ENCODE data around the gene RNF217. TPM values are rescaled to one million over a fixed set of nuclear protein-coding genes. Genes with fewer than 3 reads are reported as not detected.

The RNF217 gene
- total and polyA plus RNA-seq, 2 of the 13 experiments (the other 11 are each of a cell fraction or from before 2014, with no cell fraction given): 2.2 to 2.4 TPM

- Histone ChIP-seq H3K79me2 (ENCODE audit: insufficient read depth, low read length) (no peaks in the 10 kb centered on the region), H3K4me1 (ENCODE audit: insufficient read depth, low read length) (no peaks in the 10 kb centered on the region), H4K20me1 (ENCODE audit: insufficient read depth, low read length) (no peaks in the 10 kb centered on the region), H3K36me3 (replicated peaks in 1 of 2; ENCODE audit: control insufficient read depth in 1 of 2, insufficient read depth in 2 of 2, low read length in 2 of 2) (no peaks in the 10 kb centered on the region), H2AFZ (ENCODE audit: low read length) (no peak overlapping the region), H3K4me3 (replicated peaks in 1 of 3; ENCODE audit: insufficient read depth in 1 of 3, low read depth in 2 of 3, low read length in 3 of 3) (no peak overlapping the region), H3K9ac (ENCODE audit: insufficient read depth, low read depth, low read length) (no peak overlapping the region), H3K27ac (ENCODE audit: extremely low read length, insufficient read depth, low read length) (no peak overlapping the region), H3K4me2 (ENCODE audit: low read depth, low read length) (no peak overlapping the region), H3K9me3 (ENCODE audit: low read length) (no peaks in the 10 kb centered on the region), H3K27me3 (ENCODE audit: control insufficient read depth in 1 of 2, insufficient read depth in 2 of 2, low read length in 2 of 2) (no peaks in the 10 kb centered on the region)
- WGBS (ENCODE audit: low lambda C conversion rate): 41% methylated on average over 5 of the region's 5 CpGs
- intact Hi-C loops (cut with micrococcal nuclease; ENCODE audit: unreplicated experiment): loop anchor here (10.0 kb wide), 1 partner anchor 124 kb away; the partner anchor contains the start of gene RNF217
- no TSS peak for BruUV-seq (replicated peaks)
- DNase-seq (ENCODE audit: low spot score) (no peak), FAIRE-seq (no peak), ATAC-seq (no peak)
- in situ Hi-C loops (cut with HindIII; ENCODE audit: extremely low pct_ligation_motif_present, low pct_unique_long_range_greater_than_20kb): no loop called here
- CTCF ChIA-PET (ENCODE audit: low intra/inter-chr PET ratio, low total read pairs): no interaction called here
- POLR2A ChIA-PET: no interaction called here
- no peak for TF ChIP-seq ZNF891 (CRISPR knock-in tag; IDR thresholded peaks at IDR 0.05)
- no peak for TF ChIP-seq ZNF574 (CRISPR knock-in tag; IDR thresholded peaks at IDR 0.05)
- TF ChIP-seq STAG1 (CRISPR knock-in tag; IDR thresholded peaks at IDR 0.05): no peak
- no peak for TF ChIP-seq ZNF30 (CRISPR knock-in tag; IDR thresholded peaks at IDR 0.05)
- TF ChIP-seq, protein P1, sequence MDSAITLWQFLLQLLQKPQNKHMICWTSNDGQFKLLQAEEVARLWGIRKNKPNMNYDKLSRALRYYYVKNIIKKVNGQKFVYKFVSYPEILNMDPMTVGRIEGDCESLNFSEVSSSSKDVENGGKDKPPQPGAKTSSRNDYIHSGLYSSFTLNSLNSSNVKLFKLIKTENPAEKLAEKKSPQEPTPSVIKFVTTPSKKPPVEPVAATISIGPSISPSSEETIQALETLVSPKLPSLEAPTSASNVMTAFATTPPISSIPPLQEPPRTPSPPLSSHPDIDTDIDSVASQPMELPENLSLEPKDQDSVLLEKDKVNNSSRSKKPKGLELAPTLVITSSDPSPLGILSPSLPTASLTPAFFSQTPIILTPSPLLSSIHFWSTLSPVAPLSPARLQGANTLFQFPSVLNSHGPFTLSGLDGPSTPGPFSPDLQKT (CRISPR knock-in tag; IDR thresholded peaks at IDR 0.05; ENCODE audit: borderline replicate concordance): no peak
- TF ChIP-seq BATF2 (CRISPR knock-in tag; IDR thresholded peaks at IDR 0.05): no peak
- TF ChIP-seq ZNF503 (CRISPR knock-in tag; IDR thresholded peaks at IDR 0.05): no peak
- no peak for TF ChIP-seq XBP1 (CRISPR knock-in tag; IDR thresholded peaks at IDR 0.05)
- TF ChIP-seq HNRNPL (IDR thresholded peaks at IDR 0.05; ENCODE audit: low read depth, low read length): no peak
- TF ChIP-seq SIN3A (IDR thresholded peaks at IDR 0.05; ENCODE audit: borderline replicate concordance, low read depth, low read length): no peak
- TF ChIP-seq ZNF672 (CRISPR knock-in tag; IDR thresholded peaks at IDR 0.05): no peak
- TF ChIP-seq CBX1 (IDR thresholded peaks at IDR 0.05; ENCODE audit: low read depth): no peak
- TF ChIP-seq, protein P2, sequence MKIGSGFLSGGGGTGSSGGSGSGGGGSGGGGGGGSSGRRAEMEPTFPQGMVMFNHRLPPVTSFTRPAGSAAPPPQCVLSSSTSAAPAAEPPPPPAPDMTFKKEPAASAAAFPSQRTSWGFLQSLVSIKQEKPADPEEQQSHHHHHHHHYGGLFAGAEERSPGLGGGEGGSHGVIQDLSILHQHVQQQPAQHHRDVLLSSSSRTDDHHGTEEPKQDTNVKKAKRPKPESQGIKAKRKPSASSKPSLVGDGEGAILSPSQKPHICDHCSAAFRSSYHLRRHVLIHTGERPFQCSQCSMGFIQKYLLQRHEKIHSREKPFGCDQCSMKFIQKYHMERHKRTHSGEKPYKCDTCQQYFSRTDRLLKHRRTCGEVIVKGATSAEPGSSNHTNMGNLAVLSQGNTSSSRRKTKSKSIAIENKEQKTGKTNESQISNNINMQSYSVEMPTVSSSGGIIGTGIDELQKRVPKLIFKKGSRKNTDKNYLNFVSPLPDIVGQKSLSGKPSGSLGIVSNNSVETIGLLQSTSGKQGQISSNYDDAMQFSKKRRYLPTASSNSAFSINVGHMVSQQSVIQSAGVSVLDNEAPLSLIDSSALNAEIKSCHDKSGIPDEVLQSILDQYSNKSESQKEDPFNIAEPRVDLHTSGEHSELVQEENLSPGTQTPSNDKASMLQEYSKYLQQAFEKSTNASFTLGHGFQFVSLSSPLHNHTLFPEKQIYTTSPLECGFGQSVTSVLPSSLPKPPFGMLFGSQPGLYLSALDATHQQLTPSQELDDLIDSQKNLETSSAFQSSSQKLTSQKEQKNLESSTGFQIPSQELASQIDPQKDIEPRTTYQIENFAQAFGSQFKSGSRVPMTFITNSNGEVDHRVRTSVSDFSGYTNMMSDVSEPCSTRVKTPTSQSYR (CRISPR knock-in tag; IDR thresholded peaks at IDR 0.05; ENCODE audit: borderline replicate concordance): no peak
- TF ChIP-seq TEAD2 (CRISPR knock-in tag; IDR thresholded peaks at IDR 0.05): no peak
- no peak for TF ChIP-seq ZNF121 (CRISPR knock-in tag; IDR thresholded peaks at IDR 0.05)
- TF ChIP-seq ZNF547 (CRISPR knock-in tag; IDR thresholded peaks at IDR 0.05): no peak
Measured at GRCh38 chr6:125088963-125089362, 126.7 kb downstream of the RNF217 start.

Measured in HepG2 (cell line).